SH-SY5Y (cell line): ENCODE data around the gene ADAM22.

Source experiments
- GATA2 ChIP-seq: IDR thresholded peaks from 2 replicates; pipeline ENCODE4 v1.6.1; 2011; ENCODE audit warnings: mild to moderate bottlenecking, low read depth, low read length
- GATA3 ChIP-seq: IDR thresholded peaks from 2 replicates; pipeline ENCODE4 v1.6.1; 2011; ENCODE audit warnings: low read depth, mild to moderate bottlenecking, low read length, moderate library complexity

GRCh38 chr7:87999261-87999660 lies 65.2 kb downstream of the ADAM22 start:
- TF ChIP-seq GATA3: no peak
- no peak for TF ChIP-seq GATA2
